Tibial artery (tissue), 4 donors: ENCODE results near the gene MAD1L1.

Experiments used
- DNase-seq, 2 donors: peaks; one replicate each; pipeline ENCODE4 v3.0.0-alpha.2; 2019
- H3K27ac ChIP-seq, 2 donors: fragments of 200-600 bp; sonication (generic) in 1 of 2; 1 replicate in 1 of 2; 2 replicates in 1 of 2; pipeline ENCODE4 v1.5.1; 2018 to 2019; ENCODE audit warnings: mild to moderate bottlenecking in 1 of 2
- H3K27me3 ChIP-seq, 2 donors: fragments of 200-600 bp; sonication (generic) in 1 of 2; one replicate each; pipeline versions ENCODE4 v1.5.1 to v1.6.0; 2016 to 2019
- H3K36me3 ChIP-seq, 3 donors: fragments of 200-600 bp; sonication (generic) in 2 of 3; one replicate each; pipeline ENCODE4 v1.5.1; 2016 to 2019; ENCODE audit warnings: mild to moderate bottlenecking in 2 of 3
- H3K4me1 ChIP-seq, 4 donors: fragments of 200-600 bp; sonication (generic) in 2 of 4; 1 replicate in 3 of 4; 2 replicates in 1 of 4; pipeline ENCODE4 v1.5.1; 2016 to 2019
- H3K4me3 ChIP-seq, 2 donors: fragments of 200-600 bp; sonication (generic) in 1 of 2; 1 replicate in 1 of 2; 2 replicates in 1 of 2; pipeline ENCODE4 v1.5.1; 2018 to 2019; ENCODE audit warnings: mild to moderate bottlenecking in 2 of 2
- H3K9me3 ChIP-seq, 3 donors: fragments of 200-600 bp; sonication (generic) in 1 of 3; one replicate each; pipeline ENCODE4 v1.5.1; 2016 to 2019
- CTCF ChIP-seq, 2 experiments: fragments of 200-600 bp in 1 of 2; fragments of 450-650 bp in 1 of 2; IDR thresholded peaks; one replicate each; pipeline ENCODE4 v1.5.1; 2017 to 2019; ENCODE audit warnings: antibody characterized with exemption in 2 of 2, mild to moderate bottlenecking in 1 of 2, moderate library complexity in 1 of 2
- intact Hi-C: fragments of 100-400 bp; cut with DNase I; formaldehyde crosslinking; loops from one replicate; pipeline ENCODE4 v1.15.0; 2023; ENCODE audit warnings: low total_unique reads

The MAD1L1 gene

DNA sequence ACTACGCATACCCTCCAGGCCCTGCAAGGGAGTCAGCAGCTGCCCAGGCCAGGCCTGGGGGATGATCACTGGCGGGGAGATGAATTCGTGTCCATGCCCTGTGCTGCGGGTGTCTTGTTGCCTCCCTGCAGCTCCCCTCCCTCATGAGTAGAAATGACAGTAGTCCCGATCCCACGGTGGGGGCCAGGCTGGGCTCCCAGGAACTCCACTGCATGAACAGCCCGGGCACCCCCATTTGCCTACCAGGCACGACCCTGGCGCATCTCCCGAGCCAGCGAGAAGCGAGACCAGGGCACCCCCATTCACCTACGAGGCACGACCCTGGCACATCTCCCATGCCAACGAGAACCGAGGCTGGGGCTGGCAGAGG, 316.2 kb downstream of the MAD1L1 start:
- no peak overlapping the region for H3K4me3 ChIP-seq
- no peaks in the 10 kb centered on the region for H3K27me3 ChIP-seq
- H3K36me3 ChIP-seq, result no peaks in the 10 kb centered on the region
- no peak overlapping the region for H3K27ac ChIP-seq
- intact Hi-C loops, result no loop called here
- no peaks in the 10 kb centered on the region for H3K9me3 ChIP-seq
- H3K4me1 ChIP-seq, result peaks cover 0 to 12% (median 9%) of the 10 kb centered on the region in 4 donors
- DNase-seq, result no peak
- TF ChIP-seq CTCF (IDR thresholded peaks at IDR 0.05), result no peak

GRCh38 chr7:1915956-1916600, 316.7 kb downstream of the MAD1L1 start:
- H3K36me3 ChIP-seq, result no peaks in the 10 kb centered on the region
- no peak overlapping the region for H3K4me3 ChIP-seq
- TF ChIP-seq CTCF (IDR thresholded peaks at IDR 0.05), result no peak
- no peak overlapping the region for H3K27ac ChIP-seq
- H3K4me1 ChIP-seq, result peaks cover 0 to 12% (median 9%) of the 10 kb centered on the region in 4 donors
- no peaks in the 10 kb centered on the region for H3K9me3 ChIP-seq
- H3K27me3 ChIP-seq, result no peaks in the 10 kb centered on the region
- intact Hi-C loops, result no loop called here
- DNase-seq, result no peak

DNA sequence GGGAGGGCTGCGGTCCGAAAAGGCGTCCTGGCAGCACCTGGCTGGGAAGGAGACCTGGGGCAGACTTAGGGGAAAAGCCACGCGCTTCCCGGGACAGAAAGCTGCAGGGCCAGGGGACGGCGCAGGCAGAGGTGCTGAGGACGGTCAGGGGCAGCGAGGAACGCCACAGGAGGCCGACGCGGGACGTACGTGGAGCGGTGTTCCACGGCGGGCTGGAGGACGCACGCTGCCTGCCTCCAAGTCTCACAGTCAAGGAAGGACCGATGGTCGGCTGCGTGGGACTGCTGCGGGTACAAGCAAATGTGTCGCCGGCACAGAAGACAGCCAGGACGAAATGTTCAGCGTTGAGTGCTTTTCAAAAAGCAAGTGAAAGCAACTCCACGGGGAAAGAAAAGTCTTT, 317.4 kb downstream of the MAD1L1 start:
- H3K27me3 ChIP-seq, result no peaks in the 10 kb centered on the region
- no peak overlapping the region for H3K27ac ChIP-seq
- no peaks in the 10 kb centered on the region for H3K9me3 ChIP-seq
- H3K36me3 ChIP-seq, result no peaks in the 10 kb centered on the region
- no peak overlapping the region for H3K4me3 ChIP-seq
- DNase-seq, result no peak
- intact Hi-C loops, result no loop called here
- peaks cover 0 to 12% (median 9%) of the 10 kb centered on the region in 4 donors for H3K4me1 ChIP-seq
- no peak for TF ChIP-seq CTCF (IDR thresholded peaks at IDR 0.05)

DNA sequence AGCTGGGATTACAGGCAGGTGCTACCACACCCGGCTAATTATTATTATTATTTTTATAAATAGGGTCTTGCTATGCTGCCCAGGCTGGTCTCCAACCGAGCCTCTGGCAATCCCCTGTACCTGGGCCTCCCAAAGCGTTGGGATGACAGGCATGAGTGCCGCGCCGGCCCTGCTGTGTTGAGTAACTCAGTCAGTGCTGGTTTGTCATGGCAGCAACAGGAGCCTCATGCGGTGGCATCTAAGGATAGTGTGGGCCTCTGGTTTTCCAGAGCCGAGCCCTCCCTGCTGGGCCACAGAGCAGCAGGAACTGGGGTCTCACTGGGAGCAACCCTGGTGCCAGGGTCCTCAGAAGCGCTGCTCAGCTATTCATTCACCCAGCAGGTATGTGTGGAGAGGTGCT, 318.0 kb downstream of the MAD1L1 start:
- no peak for TF ChIP-seq CTCF (IDR thresholded peaks at IDR 0.05)
- no peak overlapping the region for H3K27ac ChIP-seq
- DNase-seq, result no peak
- no peaks in the 10 kb centered on the region for H3K36me3 ChIP-seq
- no peaks in the 10 kb centered on the region for H3K9me3 ChIP-seq
- no peak overlapping the region for H3K4me3 ChIP-seq
- intact Hi-C loops, result no loop called here
- peaks cover 0 to 12% (median 9%) of the 10 kb centered on the region in 4 donors for H3K4me1 ChIP-seq
- no peaks in the 10 kb centered on the region for H3K27me3 ChIP-seq

- Histone ChIP-seq H3K27me3 (no peaks in the 10 kb centered on the region), H3K4me1 (peaks cover 0 to 12% (median 9%) of the 10 kb centered on the region in 4 donors), H3K36me3 (no peaks in the 10 kb centered on the region), H3K4me3 (no peak overlapping the region), H3K9me3 (no peaks in the 10 kb centered on the region), H3K27ac (no peak overlapping the region)
- DNase-seq, result no peak
- no peak for TF ChIP-seq CTCF (IDR thresholded peaks at IDR 0.05)
- intact Hi-C loops, result no loop called here
These were observed 318.4 kb downstream of the MAD1L1 start for GRCh38 chr7:1914321-1914720.
